ENCODE measurements around the gene CYB5R2. TPM values are rescaled to one million over a fixed set of nuclear protein-coding genes. Genes with fewer than 3 reads are reported as not detected.
A peak's percentile ranks its signal among the peaks of the same experiment; 100 is the strongest.

The CYB5R2 gene
- total RNA-seq (not detected), total RNA-seq (0 to 11.4 (median 0.12) reads per million in 172 experiments)
- polyA plus RNA-seq (2013, experiment 1 of 2): 0.38 TPM
- polyA plus RNA-seq (2013, experiment 2 of 2): 0.46 TPM

DNA sequence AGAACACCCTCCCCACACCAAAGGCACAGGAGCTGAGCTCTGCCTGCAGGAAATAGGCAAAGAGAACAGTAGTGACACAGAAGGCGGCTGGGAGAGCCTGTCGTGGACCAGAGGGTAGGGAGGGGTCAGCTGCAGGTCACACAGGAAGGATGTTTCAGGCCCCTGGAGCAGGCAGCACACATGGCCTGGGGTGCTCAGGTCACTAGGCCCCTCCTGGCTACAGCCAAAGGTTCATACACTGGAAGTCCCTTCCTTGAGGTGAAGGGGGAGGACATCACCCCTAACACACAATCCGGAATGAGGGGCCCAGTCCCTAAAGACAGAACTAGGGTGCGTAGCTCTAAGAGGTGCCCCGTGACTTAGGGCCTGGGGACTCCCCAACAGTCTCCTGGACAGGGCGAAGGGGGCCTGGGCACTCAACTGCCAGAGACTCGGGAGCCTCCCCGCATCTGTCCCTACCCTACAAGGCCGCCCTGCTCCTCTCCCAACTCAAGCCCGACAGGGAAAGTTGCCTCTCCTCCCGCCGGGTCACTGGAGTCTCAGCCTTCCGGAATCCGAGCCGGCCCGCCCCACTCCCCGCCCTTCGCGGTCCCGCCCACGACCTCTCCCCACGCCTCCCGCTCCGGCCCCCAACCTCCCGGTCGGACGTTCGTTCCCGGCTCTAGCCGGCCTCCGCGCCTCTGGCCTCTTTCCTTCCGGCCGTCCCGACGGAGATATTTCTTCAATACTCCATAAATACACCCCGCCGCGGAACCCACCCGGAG, at the start of gene CYB5R2:
CYB5R2 (minus strand) TSS at position 541 of the 764 bp plus-strand sequence. CDS start 675 bp downstream, outside the sequence.
- peak in 2 of 14 experiments; percentile 15 to 16 for DNase-seq
- H3K9me3 ChIP-seq (ENCODE audit: control insufficient read depth in 1 of 2, insufficient read depth in 1 of 2, low read length in 2 of 2): peaks cover 0 to 7% of the 10 kb centered on the region in 2 experiments
- peak within 1 kb of the TSS; percentile 41 for H3K4me3 ChIP-seq (ENCODE audit: low read length)
- peak; percentile 21 for ATAC-seq (ENCODE audit: poor library complexity)
- Mint-ChIP-seq H3K27me3 (peaks cover 70% of the 10 kb centered on the region), H3K4me1 (ENCODE audit: low read depth) (peaks cover 11% of the 10 kb centered on the region), H3K4me3 (peak within 1 kb of the TSS; percentile 84), H3K27ac (no peak within 1 kb of the TSS), H3K9me3 (no peaks in the 10 kb centered on the region), H3K36me3 (ENCODE audit: low read depth) (no peaks in the 10 kb centered on the region)
- H3K4me1 ChIP-seq (ENCODE audit: insufficient read depth, low read length): peaks cover 15% of the 10 kb centered on the region
- POLR2A ChIA-PET: no interaction called here
- peaks cover 39 to 58% of the 10 kb centered on the region in 2 experiments for H3K27me3 ChIP-seq (ENCODE audit: control insufficient read depth in 1 of 2, insufficient read depth in 2 of 2, low read length in 2 of 2)
- CTCF ChIA-PET: no interaction called here
- intact Hi-C loops (cut with DNase I, micrococcal nuclease): no loop called here
- no peak within 1 kb of the TSS for H3K27ac ChIP-seq (ENCODE audit: low read depth in 1 of 2, low read length in 2 of 2)
- no peaks in the 10 kb centered on the region for H3K36me3 ChIP-seq (ENCODE audit: insufficient read depth, low read length)
- TF ChIP-seq, protein P1, sequence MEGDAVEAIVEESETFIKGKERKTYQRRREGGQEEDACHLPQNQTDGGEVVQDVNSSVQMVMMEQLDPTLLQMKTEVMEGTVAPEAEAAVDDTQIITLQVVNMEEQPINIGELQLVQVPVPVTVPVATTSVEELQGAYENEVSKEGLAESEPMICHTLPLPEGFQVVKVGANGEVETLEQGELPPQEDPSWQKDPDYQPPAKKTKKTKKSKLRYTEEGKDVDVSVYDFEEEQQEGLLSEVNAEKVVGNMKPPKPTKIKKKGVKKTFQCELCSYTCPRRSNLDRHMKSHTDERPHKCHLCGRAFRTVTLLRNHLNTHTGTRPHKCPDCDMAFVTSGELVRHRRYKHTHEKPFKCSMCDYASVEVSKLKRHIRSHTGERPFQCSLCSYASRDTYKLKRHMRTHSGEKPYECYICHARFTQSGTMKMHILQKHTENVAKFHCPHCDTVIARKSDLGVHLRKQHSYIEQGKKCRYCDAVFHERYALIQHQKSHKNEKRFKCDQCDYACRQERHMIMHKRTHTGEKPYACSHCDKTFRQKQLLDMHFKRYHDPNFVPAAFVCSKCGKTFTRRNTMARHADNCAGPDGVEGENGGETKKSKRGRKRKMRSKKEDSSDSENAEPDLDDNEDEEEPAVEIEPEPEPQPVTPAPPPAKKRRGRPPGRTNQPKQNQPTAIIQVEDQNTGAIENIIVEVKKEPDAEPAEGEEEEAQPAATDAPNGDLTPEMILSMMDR (IDR thresholded peaks at IDR 0.05): no peak

DNA sequence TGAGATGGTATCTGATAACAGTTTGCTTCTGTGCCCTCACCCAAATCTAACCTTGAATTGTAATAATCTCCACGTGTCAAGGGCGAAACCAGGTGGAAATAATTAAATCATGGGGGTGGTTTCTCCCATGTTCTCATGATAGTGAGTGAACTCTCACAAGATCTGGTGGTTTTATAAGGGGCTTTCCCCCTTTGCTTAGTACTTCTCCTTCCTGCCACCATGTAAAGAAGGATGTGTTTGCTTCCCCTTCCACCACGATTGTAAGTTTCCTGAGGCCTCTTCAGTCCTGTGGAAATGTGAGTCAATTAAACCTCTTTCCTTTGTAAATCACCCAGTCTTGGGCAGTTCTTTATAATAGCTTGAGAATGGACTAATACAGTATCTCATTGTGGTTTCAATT, 41.5 kb upstream of the CYB5R2 start:
- no peak overlapping the region for H3K27ac Mint-ChIP-seq
- H3K36me3 ChIP-seq (ENCODE audit: insufficient read depth, low read length): no peaks in the 10 kb centered on the region
- H3K9me3 ChIP-seq (ENCODE audit: control insufficient read depth in 1 of 2, insufficient read depth in 1 of 2, low read length in 2 of 2): no peaks in the 10 kb centered on the region
- H3K4me3 ChIP-seq (ENCODE audit: low read length): no peak overlapping the region
- no peak overlapping the region for H3K27ac ChIP-seq (ENCODE audit: low read depth in 1 of 2, low read length in 2 of 2)
- no peaks in the 10 kb centered on the region for H3K4me1 Mint-ChIP-seq (ENCODE audit: low read depth)
- CTCF ChIA-PET: no interaction called here
- ATAC-seq (ENCODE audit: poor library complexity) (no peak), DNase-seq (no peak)
- H3K4me1 ChIP-seq (ENCODE audit: insufficient read depth, low read length): no peaks in the 10 kb centered on the region
- H3K4me3 Mint-ChIP-seq: no peak overlapping the region
- POLR2A ChIA-PET: no interaction called here
- H3K36me3 Mint-ChIP-seq (ENCODE audit: low read depth): no peaks in the 10 kb centered on the region
- TF ChIP-seq, protein P1 (IDR thresholded peaks at IDR 0.05): no peak
- peaks cover 33% of the 10 kb centered on the region for H3K27me3 Mint-ChIP-seq
- no peaks in the 10 kb centered on the region for H3K27me3 ChIP-seq (ENCODE audit: control insufficient read depth in 1 of 2, insufficient read depth in 2 of 2, low read length in 2 of 2)
- peaks cover 2% of the 10 kb centered on the region for H3K9me3 Mint-ChIP-seq
- intact Hi-C loops (cut with DNase I, micrococcal nuclease): no loop called here

DNA sequence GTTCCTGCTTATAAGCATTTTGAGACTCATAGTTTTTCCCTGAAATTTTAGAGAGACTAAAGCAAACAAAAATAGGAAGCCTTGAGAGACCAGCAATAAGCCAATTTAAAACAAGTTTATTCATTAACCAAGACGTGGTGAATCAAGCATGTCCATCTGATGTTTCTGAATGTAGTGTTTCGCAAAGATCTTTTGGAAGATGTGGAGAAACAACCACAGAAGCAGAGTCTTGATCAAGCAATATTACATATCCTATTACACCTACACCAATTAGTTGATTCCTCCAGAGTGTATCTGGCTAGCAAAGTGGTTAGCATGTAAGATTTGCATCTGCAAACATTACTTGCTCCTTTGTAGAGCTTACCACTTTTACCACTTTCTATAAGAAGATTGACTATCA, 33.1 kb upstream of the CYB5R2 start, which contains the start of gene OVCH2:
OVCH2 (minus strand) TSS at position 101 of the 400 bp plus-strand sequence; CDS start at position 18, 83 bp downstream.
- H3K36me3 ChIP-seq (ENCODE audit: insufficient read depth, low read length): no peaks in the 10 kb centered on the region
- H3K4me3 ChIP-seq (ENCODE audit: low read length): no peak within 1 kb of the TSS
- peaks cover 0 to 19% of the 10 kb centered on the region in 2 experiments for H3K27me3 ChIP-seq (ENCODE audit: control insufficient read depth in 1 of 2, insufficient read depth in 2 of 2, low read length in 2 of 2)
- no peaks in the 10 kb centered on the region for H3K4me1 Mint-ChIP-seq (ENCODE audit: low read depth)
- no peaks in the 10 kb centered on the region for H3K9me3 ChIP-seq (ENCODE audit: control insufficient read depth in 1 of 2, insufficient read depth in 1 of 2, low read length in 2 of 2)
- ChIA-PET POLR2A (no interaction called here), CTCF (no interaction called here)
- ATAC-seq (ENCODE audit: poor library complexity) (no peak), DNase-seq (no peak)
- H3K27ac ChIP-seq (ENCODE audit: low read depth in 1 of 2, low read length in 2 of 2): no peak within 1 kb of the TSS
- no peaks in the 10 kb centered on the region for H3K4me1 ChIP-seq (ENCODE audit: insufficient read depth, low read length)
- TF ChIP-seq, protein P1 (IDR thresholded peaks at IDR 0.05): no peak
- H3K36me3 Mint-ChIP-seq (ENCODE audit: low read depth): no peaks in the 10 kb centered on the region
- H3K27ac Mint-ChIP-seq: no peak within 1 kb of the TSS
- H3K27me3 Mint-ChIP-seq: peaks cover 64% of the 10 kb centered on the region
- no peaks in the 10 kb centered on the region for H3K9me3 Mint-ChIP-seq
- intact Hi-C loops (cut with DNase I, micrococcal nuclease): no loop called here
- no peak within 1 kb of the TSS for H3K4me3 Mint-ChIP-seq
